ENCODE data around the gene STAC. TPM values are rescaled to one million over a fixed set of nuclear protein-coding genes. Genes with fewer than 3 reads are reported as not detected.
"Not testable (repeated sequence)": the region's sequence is repeated elsewhere in the genome, so short reads cannot be mapped to it uniquely, and the experiment has no call there.

The STAC gene
- total RNA-seq, 4 donors from 2014 or later, result 0.87 to 1.7 (median 1.6) TPM

GRCh38 chr3:36447061-36447460, 66.8 kb downstream of the STAC start:
- TF ChIP-seq CTCF (IDR thresholded peaks at IDR 0.05 in 4 of 5, conservative IDR thresholded peaks at IDR 0.05 in 1 of 5) (no peak), POLR2A (IDR thresholded peaks at IDR 0.05) (no peak)
- Histone ChIP-seq H3K36me3 (no peaks in the 10 kb centered on the region), H3K4me1 (no peaks in the 10 kb centered on the region), H3K9me3 (no peaks in the 10 kb centered on the region), H3K27ac (no peak overlapping the region), H3K27me3 (no peaks in the 10 kb centered on the region), H3K4me3 (no peak overlapping the region)
- no peak for ATAC-seq
- no peak for DNase-seq
- in situ Hi-C loops (cut with MboI; ENCODE audit: low sequenced_read_pairs in 4 of 4), result no loop called here
- intact Hi-C loops (cut with DNase I; ENCODE audit: low total_unique reads), result no loop called here

GRCh38 chr3:36451816-36452215, 71.5 kb downstream of the STAC start:
- H3K4me1 ChIP-seq, result no peaks in the 10 kb centered on the region
- intact Hi-C loops (cut with DNase I; ENCODE audit: low total_unique reads) (no loop called here), in situ Hi-C loops (cut with MboI; ENCODE audit: low sequenced_read_pairs in 4 of 4) (no loop called here)
- no peaks in the 10 kb centered on the region for H3K9me3 ChIP-seq
- H3K27me3 ChIP-seq, result no peaks in the 10 kb centered on the region
- H3K4me3 ChIP-seq, result no peak overlapping the region
- DNase-seq (no peak), ATAC-seq (no peak)
- TF ChIP-seq POLR2A (IDR thresholded peaks at IDR 0.05) (no peak), CTCF (IDR thresholded peaks at IDR 0.05 in 4 of 5, conservative IDR thresholded peaks at IDR 0.05 in 1 of 5) (no peak)
- H3K36me3 ChIP-seq, result no peaks in the 10 kb centered on the region
- no peak overlapping the region for H3K27ac ChIP-seq

- H3K9me3 ChIP-seq; H3K27me3 ChIP-seq; H3K4me3 ChIP-seq; H3K27ac ChIP-seq; ATAC-seq; H3K4me1 ChIP-seq; DNase-seq; intact Hi-C loops (cut with DNase I; ENCODE audit: low total_unique reads); H3K36me3 ChIP-seq; in situ Hi-C loops (cut with MboI; ENCODE audit: low sequenced_read_pairs in 4 of 4): not testable (repeated sequence)
Measured at GRCh38 chr3:36453213-36453612, 72.9 kb downstream of the STAC start.

GRCh38 chr3:36453896-36454295, 73.6 kb downstream of the STAC start:
- H3K9me3 ChIP-seq; in situ Hi-C loops (cut with MboI; ENCODE audit: low sequenced_read_pairs in 4 of 4); intact Hi-C loops (cut with DNase I; ENCODE audit: low total_unique reads); H3K4me1 ChIP-seq; H3K27me3 ChIP-seq; H3K36me3 ChIP-seq; H3K27ac ChIP-seq; DNase-seq; H3K4me3 ChIP-seq; ATAC-seq: not testable (repeated sequence)

- Histone ChIP-seq H3K27me3 (no peaks in the 10 kb centered on the region), H3K4me1 (no peaks in the 10 kb centered on the region), H3K4me3 (no peak overlapping the region), H3K27ac (no peak overlapping the region), H3K9me3 (no peaks in the 10 kb centered on the region), H3K36me3 (no peaks in the 10 kb centered on the region)
- DNase-seq (no peak), ATAC-seq (no peak)
- in situ Hi-C loops (cut with MboI; ENCODE audit: low sequenced_read_pairs in 4 of 4) (no loop called here), intact Hi-C loops (cut with DNase I; ENCODE audit: low total_unique reads) (no loop called here)
- TF ChIP-seq CTCF (IDR thresholded peaks at IDR 0.05 in 4 of 5, conservative IDR thresholded peaks at IDR 0.05 in 1 of 5) (no peak), POLR2A (IDR thresholded peaks at IDR 0.05) (no peak)
Measured at GRCh38 chr3:36455406-36455805, 75.1 kb downstream of the STAC start.

- Histone ChIP-seq H3K36me3 (no peaks in the 10 kb centered on the region), H3K27me3 (no peaks in the 10 kb centered on the region), H3K4me3 (no peak overlapping the region), H3K27ac (no peak overlapping the region), H3K9me3 (no peaks in the 10 kb centered on the region), H3K4me1 (no peaks in the 10 kb centered on the region)
- in situ Hi-C loops (cut with MboI; ENCODE audit: low sequenced_read_pairs in 4 of 4), result no loop called here
- TF ChIP-seq CTCF (IDR thresholded peaks at IDR 0.05 in 4 of 5, conservative IDR thresholded peaks at IDR 0.05 in 1 of 5) (no peak), POLR2A (IDR thresholded peaks at IDR 0.05) (no peak)
- intact Hi-C loops (cut with DNase I; ENCODE audit: low total_unique reads), result no loop called here
- ATAC-seq (no peak), DNase-seq (no peak)
Measured at GRCh38 chr3:36456784-36457183, 76.5 kb downstream of the STAC start.

All from gastrocnemius medialis (tissue), 4 donors.